ENCODE data around the gene KRT12.

GRCh38 chr17:40903129-40903847 is 36.3 kb upstream of the KRT12 start:
- no peak for TF ChIP-seq POLR2A (IDR thresholded peaks at IDR 0.05; ENCODE audit: low read depth, low read length)
- no peak for TF ChIP-seq POLR2AphosphoS5 (IDR thresholded peaks at IDR 0.05; ENCODE audit: low read depth, low read length)
- TF ChIP-seq TAF1 (IDR thresholded peaks at IDR 0.05; ENCODE audit: low read depth, low read length) = no peak
- TF ChIP-seq SPI1 (IDR thresholded peaks at IDR 0.05; ENCODE audit: low read depth, low read length) = peak; percentile 36; the same call in 1 of the 2 replicates
- TF ChIP-seq PAX5 (IDR thresholded peaks at IDR 0.05; ENCODE audit: insufficient read depth, low read length, severe bottlenecking) = no peak
- no peak for TF ChIP-seq POU2F2 (IDR thresholded peaks at IDR 0.05; ENCODE audit: low read depth, low read length)

All from GM12891 (cell line).